Measurements from ENCODE around the gene GPR39.

The GPR39 gene

DNA sequence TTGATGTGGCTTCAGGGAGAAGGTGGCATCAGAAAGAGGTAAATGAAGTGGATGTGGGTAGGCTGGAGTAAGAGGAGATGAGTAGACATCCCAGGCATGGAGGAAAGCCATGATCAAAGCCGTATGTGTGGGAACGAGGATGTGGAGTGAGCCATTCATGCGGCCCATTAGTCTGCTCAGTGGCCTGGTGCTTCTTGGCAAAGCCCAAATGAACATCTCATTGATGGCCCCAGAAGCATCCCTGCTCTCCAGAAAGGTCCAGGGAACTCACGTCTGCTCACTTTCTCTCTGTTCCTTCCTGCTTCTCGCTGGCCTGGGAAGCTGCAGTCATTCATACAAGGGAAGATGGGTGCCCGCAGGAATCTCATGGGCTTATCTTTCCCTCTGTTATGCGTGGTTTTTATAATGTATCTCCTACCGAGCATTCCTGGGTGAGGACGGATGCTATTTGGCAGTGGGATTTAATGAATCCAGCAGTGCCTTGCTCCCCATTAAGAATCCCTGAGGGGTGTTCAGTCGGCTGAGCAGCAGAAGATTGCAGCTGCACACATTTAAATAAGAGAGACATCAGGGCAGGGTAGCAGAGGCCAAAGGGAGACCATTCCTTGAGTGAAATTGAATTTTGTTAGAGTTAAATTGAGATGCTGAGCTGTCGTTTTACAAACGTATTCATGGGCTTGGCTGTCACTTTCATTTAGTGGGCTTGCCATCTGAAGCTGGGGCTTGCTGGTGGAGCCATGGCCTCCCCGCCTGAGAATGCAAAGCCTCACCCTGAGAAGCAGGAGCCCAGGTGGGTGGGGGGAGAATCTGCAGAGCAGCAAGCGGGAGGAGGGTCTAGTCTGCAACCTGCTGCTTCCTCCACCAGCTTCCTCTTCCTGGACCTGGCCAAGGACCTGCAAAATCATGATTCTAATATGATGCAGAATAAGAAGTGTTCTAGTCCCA lies 188.9 kb downstream of the GPR39 start:
- DNase-seq (ENCODE audit: low read depth): no peak

DNA sequence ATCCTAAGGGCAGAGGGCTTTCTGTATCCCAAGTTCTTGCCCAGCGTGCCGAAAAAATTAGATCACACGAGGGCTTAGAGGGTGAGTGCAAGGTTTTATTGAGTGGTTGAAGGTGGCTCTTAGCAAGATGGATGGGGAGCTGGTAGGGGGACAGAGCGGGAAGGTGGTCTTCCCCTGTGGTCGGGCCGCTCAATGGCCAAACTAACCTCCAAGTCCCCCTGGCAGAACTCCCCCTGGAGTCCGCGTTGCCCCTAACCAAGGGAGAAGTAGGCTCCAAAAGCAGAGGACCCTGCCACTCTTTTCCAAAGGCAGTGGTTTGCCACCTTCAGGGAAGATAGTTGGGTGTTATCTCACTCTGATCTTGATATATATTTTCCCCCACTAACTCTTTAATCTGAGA lies 190.0 kb downstream of the GPR39 start:
- DNase-seq (ENCODE audit: low read depth): no peak

DNA sequence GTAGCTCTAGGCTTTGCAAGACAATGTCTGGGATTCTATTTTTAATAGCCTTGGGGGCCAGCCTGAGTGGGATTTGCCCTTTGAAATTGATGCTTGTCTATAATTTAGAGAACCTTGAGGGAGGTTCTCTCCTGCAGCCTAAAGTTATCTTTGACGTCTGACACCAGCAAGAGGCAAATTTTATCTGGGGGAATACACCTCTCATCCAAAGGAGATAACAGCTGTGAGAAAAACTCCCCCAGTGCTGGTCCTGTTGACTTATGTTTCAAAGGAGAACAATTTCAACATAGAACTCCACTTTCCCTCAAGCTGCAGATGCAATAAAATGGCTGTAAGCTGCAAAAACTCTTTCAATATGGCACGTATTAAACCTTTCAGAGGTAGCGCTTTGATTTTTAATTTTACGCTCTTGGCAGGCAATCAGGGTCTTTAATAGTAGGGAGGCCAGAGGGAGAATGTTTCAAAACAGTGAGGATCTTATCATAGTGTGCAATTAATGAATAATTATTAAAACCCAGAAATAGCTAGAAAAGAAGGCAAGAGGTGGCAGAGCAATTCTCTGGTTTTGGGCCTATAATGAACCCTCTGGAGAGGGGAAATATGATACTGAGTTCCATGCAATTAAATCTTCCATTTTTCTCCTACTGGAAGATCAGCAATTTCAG lies 191.0 kb downstream of the GPR39 start:
- DNase-seq (ENCODE audit: low read depth): no peak

DNA sequence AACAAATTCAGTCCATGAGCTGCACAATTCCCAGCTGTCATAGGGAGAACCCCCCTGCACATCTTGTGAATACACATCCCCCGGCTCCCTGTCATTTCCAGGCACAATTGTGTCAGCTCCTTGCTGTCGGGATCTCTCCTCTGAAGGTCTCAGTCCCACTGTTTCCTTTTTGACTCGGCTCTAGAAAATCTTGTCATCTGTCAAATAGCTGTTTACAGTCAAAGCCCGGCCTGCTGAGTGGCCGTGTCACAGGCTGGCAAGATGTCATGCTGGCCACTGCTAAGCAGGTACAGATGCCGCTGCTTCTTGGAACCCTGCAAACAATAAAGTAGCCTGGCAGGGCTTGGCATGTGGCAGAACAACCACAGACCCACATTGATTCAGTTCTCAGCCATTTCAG lies 191.7 kb downstream of the GPR39 start:
- DNase-seq (ENCODE audit: low read depth): no peak

DNA sequence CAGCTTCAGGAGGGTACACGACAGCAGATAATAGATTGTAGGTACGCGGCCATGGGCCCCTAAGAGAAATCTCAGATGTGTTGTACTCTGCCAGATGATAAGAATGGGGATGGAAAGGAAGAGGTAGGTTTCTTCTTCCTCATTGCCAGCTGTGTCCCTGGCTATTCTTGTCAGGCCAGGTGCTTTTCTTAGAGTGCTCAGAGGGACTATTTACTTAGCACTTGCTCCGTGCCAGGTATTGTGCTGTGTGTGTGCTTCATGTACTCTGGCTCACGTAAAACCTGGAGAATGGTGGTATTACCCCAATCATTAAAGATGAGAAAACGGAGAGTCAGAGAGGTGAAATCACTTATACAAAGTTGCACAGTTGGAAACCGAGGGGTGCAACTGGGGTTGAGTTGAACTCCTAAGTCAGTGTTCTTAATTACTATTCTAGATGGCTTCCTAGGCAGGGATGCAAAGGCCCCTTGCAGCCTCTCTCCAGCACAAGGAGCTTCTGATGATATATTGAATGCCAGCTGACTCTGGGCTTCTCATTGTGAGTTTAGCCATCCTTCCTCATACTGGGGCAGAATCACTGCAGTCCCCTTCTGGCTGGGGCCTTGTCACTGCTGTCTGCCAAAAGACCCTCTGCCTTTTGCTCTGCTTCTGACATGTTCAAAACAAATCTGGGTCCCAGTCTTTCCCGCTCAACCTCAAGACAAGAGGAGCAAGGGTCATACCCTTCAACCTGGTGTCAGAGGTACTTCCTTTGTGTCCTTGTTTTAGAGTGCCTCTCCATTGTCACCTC lies 192.7 kb downstream of the GPR39 start:
- no peak for DNase-seq (ENCODE audit: low read depth)

DNA sequence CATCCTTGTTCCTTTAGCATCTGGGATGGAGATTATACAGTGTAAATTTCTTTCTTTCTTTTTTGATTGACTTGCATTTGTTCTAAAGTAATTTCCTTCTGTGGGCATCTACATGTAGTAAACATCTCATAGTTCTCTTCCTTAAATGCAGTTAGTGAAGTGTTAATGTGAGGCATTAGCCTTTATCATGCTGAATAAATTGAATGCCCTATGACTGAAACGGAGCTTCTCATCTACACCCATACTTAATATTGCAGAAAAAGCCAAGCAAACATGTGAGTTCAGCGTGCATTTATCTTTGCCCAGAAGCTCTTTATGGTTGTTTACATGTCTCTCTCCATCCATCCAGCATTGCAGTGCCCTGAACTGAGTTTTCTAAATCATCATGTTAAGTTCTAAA lies 195.1 kb downstream of the GPR39 start:
- DNase-seq (ENCODE audit: low read depth): no peak

DNA sequence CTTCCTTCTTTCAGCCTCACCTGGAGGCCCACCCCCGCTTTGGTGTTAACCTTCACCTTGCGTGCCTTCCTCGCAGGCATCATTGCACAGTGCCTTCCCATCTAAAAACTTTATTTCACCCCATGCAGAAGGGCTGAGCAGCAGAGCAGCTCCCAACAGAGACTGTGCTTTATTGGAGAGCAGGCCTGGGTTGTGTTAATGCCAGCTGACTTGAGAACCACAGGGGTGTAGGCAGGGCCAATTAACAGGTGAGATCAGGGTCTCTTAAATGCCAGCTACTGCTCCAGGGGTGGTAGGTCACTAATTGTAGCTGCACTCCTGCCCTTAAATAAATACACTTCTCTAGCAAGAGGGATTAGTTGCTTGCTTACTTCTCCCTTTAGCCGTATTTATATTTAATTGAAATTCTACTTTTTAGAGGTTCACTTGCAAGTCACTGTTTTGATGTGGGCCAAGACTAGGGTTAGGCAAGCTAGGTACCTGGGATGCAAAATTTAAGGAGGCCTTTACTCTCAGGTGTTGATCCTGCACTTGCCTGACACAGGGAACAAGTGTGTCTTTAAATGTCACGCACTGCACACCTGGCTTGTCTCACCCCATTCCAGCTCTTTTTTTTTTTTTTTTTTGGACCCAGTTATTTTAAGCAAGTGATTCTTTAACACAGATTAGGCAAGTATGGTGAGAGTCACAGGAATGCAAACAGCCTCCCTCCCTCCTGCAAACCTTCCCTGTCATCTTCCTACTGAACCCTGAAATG lies 198.9 kb downstream of the GPR39 start:
- DNase-seq (ENCODE audit: low read depth): no peak

DNA sequence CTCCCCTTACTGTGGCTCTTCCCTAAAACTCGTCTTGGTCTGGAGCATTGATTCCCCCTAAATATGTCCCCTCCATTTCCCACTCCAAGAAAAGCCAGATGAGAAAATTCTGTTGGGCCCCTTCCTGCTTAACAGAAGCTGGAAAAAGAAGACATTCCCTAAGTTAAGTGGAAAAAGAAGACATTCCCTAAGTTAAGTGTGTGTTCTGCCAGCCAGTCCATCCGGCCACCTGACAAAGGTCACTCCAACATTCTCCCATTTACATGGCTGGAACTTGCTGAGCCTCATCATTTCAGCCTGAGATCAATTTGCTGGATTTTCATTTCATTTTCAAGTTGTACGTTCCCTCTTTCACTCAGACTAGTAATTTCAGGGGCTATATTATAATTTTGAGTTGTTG lies 201.4 kb downstream of the GPR39 start:
- DNase-seq (ENCODE audit: low read depth): no peak

DNA sequence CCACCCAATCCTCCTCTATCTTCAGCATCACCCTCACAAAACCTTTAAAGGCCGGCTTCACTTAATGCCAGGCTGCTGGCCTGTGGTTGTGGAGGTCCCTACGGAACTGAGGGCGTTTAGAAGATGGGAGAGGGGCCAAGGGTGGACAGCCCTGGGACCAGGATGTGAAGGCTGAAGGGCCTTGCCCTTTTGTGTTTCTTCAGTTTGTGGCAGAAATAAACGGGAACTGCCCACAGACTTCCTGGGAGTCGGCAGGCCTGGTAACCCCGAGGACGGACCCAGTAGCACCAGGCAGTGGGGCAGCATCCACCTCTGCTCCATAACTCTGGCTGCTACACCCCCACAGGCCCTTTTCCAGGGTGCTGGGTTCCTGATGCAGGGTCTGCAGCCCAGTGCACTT lies 202.1 kb downstream of the GPR39 start:
- DNase-seq (ENCODE audit: low read depth): no peak

DNA sequence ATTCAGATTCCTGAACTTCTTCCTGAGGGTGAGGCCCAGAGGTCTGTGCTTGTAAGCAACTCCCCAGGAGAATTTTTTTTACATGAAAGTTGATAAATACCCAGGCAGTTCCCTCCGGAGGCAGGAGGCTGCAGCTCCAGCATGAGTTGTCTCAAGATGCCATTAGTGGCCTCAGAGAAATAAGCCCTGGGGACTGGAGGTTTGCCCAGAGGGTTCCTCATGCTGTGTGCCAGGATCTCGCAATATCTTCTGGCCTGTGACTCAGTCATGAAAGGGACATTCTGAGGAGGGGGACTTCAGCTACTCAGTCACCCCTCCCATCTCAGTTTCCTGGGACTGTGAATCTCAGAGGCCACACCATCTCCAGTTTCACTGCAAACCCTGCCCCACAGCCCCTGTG lies 203.5 kb downstream of the GPR39 start:
- DNase-seq (ENCODE audit: low read depth): no peak

DNA sequence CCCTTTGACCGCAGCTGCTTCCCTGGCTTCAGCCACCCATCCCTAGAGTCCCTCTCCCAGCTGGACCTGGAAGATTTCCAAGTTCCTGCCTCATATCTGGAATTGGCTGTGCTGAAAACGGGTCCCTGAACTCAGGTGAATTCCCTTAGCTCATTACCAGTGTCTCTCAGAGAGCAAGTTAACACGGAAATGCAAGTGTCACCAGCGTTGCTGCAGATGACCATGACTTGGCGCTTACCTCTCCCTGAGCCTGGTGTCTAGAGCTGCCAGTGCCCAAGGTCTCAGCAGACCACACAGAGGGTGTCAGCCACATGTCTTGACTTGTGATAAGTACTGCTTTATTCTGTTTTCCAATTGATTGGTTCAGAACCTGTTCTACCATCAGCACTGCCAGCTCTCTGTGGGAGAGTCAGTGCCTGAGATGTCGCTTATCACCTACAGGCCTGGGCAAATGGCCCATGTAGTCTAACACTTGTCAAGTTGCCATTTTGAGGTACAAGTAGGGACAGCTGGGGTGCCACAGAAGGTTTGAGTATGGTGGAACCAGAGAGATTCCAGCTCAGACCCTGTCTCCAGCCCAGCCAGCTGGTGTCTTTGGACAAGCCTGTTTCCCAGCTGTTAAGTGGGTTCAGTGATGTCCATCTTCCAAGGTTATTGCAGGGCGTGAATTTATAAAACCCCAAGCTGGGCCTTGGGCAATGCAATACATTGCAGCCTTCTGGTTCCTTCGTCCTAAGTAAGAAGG lies 204.7 kb downstream of the GPR39 start:
- no peak for DNase-seq (ENCODE audit: low read depth)

DNA sequence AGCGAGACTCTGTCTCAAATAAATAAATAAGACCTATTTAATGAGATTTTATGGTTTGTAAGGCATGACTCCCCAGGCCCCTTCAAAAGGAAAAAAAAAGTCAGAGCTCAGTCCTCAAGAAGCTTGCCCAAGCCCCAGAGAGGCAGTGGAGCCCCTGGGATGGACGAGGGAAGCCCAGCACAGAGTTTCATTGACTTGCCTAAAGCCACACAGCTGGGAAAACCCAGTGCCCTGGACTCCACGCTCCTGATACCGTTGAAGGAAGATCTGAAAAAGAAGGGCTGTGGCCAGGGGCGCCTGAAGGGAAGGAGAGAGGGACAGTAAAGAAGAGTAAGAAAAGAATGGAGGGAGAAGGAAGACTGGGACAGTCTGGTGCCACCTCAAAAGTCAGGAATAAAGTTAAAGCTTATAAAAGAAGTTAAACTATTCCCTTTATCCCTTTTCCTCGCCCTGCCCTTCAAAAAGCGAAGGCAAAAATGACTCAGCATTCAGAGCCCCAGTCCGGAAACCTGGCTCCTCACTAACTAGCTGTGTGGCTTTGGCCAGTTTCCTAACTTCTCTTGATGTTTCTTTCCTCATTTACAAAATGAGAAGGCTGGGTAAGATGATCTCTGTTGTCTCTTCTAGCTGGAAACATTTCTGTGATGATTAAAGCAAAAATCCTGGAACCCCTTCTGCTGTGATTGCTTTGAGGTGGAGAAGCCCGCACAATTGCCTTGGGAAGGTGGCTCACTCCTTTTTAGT lies 206.7 kb downstream of the GPR39 start:
- DNase-seq (ENCODE audit: low read depth): no peak

DNA sequence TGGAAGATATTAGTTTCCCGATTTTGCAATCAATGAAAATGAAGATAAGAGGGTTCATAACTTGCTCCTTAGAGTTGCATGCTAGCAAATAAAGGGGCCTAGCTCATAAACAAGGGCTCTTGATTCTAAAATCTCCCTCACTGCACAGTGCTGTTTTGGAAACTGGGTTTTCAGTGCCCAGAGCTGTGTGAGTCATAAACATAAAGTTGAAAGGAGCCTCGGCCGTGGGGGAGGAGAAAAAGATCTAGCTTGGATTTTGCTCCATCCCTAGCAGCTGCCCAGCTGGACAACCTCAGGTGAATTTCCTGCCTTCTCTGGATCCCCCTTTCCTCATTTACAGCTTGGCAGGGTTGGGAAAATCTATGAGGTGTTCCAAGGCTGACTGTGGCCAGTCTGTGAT lies 210.9 kb downstream of the GPR39 start:
- DNase-seq (ENCODE audit: low read depth): no peak

DNA sequence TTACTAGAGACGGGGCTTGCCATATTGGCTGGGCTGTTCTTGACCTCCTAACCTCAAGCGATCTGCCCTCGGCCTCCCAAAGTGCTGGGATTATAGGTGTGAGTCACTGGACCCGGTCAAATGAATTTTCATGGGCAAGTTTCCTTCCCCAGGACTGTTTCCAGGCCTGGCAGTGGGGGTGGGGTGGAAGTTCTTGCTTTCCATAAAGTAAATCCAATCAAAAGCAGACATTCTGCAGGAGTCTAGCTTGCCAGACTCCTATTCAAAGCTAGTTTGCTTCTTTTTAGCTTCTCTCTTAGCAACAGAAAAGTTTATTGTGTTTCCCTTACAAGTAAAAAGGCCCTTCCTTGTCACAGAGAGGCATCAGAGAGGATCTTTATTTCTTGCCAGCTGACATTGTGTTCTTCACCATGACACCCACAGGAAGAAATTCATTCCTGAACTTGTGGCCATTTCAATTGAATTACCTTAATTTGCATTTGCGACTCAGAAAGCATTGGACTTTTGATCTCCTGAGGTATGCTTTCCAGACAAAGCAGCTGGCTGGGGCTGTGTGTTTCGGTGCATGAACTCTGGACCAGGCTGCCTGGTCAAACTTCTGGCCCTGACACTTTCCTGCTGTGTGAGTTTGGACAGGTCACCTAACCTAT lies 215.5 kb downstream of the GPR39 start:
- no peak for DNase-seq (ENCODE audit: low read depth)

DNA sequence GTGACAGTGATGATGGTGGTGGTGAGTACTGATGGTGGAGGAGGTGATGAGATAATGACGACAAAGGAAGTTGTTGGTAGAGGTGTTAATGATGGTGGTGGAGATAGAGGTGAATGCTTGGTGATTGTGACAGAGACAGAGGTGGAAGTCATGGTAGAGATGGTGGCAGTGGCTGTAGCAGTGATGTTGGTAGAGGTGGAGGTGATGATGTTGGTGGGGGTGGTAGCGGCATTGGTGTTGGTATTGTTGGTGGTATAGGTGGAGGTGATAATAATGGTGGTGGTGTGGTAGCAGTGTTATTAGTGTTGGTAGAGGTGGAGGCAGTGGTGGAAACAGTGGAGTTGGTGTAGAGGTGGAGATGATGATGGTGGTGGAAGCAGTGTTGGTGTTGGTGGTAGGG lies 217.0 kb downstream of the GPR39 start:
- no peak for DNase-seq (ENCODE audit: low read depth)

DNA sequence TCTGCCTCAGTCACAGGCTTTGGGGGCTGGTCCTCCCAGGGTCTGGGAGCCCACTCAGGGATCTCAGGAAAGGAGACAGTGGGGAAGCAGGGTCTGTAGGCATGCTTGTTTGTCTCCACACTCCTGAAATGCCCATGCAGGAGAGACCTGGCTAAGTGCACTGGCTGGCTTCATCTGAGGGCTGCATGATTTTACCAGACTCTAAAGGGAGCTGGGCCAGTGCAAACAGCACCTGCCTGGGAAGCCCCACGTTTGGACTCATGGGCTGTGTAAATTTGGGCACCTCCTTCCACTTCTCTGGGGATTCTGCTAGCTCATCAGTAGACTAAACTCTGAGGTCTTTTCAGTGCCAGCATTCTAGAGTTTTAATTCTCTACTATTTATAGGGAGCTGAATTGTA lies 219.7 kb downstream of the GPR39 start:
- DNase-seq (ENCODE audit: low read depth): no peak

DNA sequence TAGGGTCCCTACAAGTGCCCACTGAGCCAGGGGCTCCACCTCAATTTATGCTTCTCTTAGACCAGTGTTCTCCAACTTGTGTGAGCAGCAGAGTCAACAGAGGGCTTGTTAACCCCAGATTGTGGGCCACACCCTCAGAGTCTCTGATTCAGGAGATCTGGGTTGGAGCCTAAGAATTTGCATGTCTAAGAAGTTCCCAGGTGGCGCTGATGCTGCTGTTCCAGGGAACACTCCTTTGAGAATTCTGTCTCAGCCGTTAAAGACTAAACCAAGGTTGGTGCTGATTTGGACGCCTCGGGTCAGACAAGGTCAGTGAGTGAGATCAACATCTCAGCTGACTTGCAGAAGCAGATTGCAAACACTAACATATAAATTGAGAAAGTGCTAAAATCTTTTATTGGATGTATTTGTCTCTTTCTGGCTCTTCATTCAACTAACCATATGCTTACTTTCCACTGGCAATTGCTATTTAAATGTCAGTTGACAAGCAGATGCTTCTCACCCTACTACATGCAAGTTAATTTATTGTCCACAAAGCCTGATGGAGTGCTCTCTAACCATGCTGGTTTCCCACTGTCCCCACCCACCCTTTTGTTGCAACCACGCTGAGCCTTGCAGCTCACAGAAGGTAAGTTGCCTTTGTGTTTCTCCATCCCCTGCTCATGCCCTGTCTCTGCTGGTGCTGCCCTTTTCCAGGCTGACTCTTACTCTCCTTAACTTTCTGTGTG lies 221.9 kb downstream of the GPR39 start:
- DNase-seq (ENCODE audit: low read depth): no peak

DNA sequence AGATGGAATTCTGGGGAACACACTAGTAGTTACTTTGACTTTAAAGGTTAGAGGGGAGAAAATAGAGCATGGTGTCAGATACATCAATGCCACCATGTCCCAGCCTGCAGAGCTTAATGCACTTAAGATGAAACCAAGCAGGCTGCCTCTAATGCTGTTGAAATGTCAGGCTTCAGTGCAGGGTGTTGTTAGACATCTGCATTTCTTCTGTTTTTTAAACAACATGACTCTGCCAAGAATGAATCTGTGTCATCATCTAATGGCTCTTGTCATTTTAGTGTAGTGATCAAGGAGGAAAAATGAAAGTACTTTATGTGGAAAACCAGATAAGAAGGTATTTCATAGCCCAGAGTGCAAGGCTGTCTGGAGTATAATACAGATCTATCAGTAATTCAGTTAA lies 223.5 kb downstream of the GPR39 start:
- no peak for DNase-seq (ENCODE audit: low read depth)

DNA sequence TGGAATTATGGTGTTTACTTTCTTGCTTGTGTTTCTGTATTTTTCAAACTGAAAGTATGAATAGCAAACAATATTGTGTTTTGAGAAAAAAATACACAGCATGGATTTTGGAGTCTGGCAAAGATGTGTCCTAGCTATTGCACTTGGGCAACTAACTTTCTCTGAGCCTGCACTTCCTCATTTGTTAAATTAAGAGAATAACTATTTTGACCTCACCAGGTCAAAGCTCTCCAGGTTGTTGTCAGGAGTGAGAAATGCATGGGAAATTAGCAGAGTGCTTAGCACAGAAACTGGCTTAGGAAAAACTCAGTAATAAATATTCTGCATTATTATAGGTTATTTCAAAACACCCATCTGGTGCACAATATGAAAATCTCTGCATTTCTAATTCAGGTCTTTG lies 225.2 kb downstream of the GPR39 start:
- DNase-seq (ENCODE audit: low read depth): no peak
